ENCODE measurements around the gene IGSF23. TPM values are rescaled to one million over a fixed set of nuclear protein-coding genes. Genes with fewer than 3 reads are reported as not detected.
A peak's percentile ranks its signal among the peaks of the same experiment; 100 is the strongest.

The IGSF23 gene
- total and polyA plus RNA-seq, 2 experiments from 2014 or later = 0.63 TPM; not detected in 1

DNA sequence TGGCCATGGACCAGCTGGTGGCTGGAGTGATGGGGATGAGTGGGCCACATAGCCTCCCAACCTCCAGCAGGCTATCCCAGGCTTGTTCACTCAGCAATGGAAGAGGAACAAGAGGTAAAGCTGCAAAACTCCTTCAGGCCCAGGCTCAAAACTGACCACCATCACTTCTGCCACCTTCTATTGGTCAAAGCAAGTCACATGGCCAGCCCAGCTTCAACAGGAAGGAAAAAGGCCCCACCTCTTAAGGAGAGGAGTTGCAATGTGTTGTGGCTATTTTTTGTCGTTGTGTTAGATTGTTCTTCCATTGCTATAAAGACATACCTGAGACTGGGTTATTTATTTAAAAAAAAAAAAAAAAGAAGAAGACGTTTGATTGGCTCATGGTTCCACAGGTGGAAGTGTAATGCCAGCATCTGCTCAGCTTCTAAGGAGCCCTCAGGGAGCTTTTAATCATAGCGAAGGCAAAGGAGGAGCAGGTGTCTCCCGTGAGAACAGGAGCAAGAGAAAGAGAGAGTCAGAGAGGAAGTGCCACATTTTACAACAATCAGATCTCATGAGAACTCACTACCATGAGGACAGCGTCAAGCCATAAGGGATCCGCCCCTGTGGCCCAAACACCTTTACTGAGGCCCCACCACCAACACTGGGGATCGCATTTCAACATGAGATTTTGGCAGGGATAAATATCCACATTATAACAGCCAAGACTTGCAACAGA, 5.4 kb downstream of the IGSF23 start:
- H3K4me2 ChIP-seq (ENCODE audit: unreplicated experiment) = no peak overlapping the region
- DNase-seq = no peak

DNA sequence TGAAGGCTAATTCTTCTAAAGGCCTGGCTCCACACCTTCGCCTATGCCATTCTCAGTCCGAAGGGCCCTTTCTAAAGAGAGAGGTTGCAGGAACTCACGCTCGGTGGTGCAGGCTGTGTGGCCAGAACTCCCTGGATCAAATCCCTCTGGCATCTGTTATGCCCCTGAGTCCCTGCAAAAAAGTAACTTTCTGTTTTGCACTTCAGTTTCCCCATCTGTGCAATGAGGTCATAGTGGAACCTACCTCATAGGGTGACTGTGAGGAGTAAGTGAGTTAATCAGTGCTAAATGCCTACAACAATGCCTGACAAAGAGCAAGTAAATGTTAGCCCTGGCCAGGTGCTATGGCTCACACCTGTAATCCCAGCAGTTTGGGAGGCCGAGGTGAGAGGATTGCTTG, 7.3 kb downstream of the IGSF23 start:
- 92 to 96% methylated on average over 5 of the region's 5 CpGs for WGBS, 2 experiments (ENCODE audit: low coverage in 1 of 2, low lambda C conversion rate in 2 of 2, missing lambda C conversion rate in 2 of 2)

More for the DNA sequence above, 5.4 kb downstream of the IGSF23 start:
- Histone ChIP-seq H3F3A (ENCODE audit: insufficient read depth) (no peaks in the 10 kb centered on the region), H3K9ac (no peak overlapping the region), H3K9me2 (ENCODE audit: insufficient read depth) (no peaks in the 10 kb centered on the region), H2AFZ (no peak overlapping the region), H3K4me1 (ENCODE audit: insufficient read depth) (no peaks in the 10 kb centered on the region; the same call in 1 of the 2 replicates), H3K79me2 (ENCODE audit: insufficient read depth) (no peaks in the 10 kb centered on the region), H4K20me1 (ENCODE audit: insufficient read depth) (no peaks in the 10 kb centered on the region), H3K4me3 (no peak overlapping the region), H3K36me3 (ENCODE audit: low read depth) (no peaks in the 10 kb centered on the region), H3K9me3 (ENCODE audit: low read depth) (no peaks in the 10 kb centered on the region), H3K27me3 (replicated peaks; ENCODE audit: insufficient read depth) (no peaks in the 10 kb centered on the region), H3K27ac (no peak overlapping the region)
- TF ChIP-seq EZH2 (IDR thresholded peaks at IDR 0.05; ENCODE audit: insufficient read depth, poor library complexity, severe bottlenecking) = no peak
- no peak for TF ChIP-seq EZH2phosphoT487 (IDR thresholded peaks at IDR 0.05; ENCODE audit: insufficient read depth, low read depth)
- WGBS, 2 experiments (ENCODE audit: low coverage in 1 of 2, low lambda C conversion rate in 2 of 2, missing lambda C conversion rate in 2 of 2) = 74 to 81% methylated on average over 7 of the region's 7 CpGs
- in situ Hi-C loops (cut with MboI) = no loop called here

DNA sequence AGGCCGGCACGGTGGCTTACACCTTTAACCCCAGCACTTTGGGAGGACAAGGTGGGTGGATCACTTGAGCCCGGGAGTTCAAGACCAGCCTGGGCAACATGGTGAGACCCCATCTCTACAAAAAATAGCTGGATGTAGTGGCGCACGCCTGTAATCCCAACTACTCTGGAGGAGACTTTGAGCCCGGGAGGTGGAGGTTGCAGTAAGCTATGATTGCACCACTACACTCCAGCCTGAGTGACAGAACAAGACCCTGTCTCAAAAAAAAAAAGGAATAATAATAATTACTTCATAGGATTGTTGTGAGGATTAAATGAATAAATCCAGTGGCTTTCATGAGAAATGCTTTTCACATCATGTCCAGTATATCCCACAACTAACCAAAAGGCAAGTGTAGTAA, 8.0 kb downstream of the IGSF23 start:
- Histone ChIP-seq H3K9me2 (ENCODE audit: insufficient read depth) (no peaks in the 10 kb centered on the region), H3K4me3 (no peak overlapping the region), H3K79me2 (ENCODE audit: insufficient read depth) (no peaks in the 10 kb centered on the region), H3K4me2 (ENCODE audit: unreplicated experiment) (no peak overlapping the region), H2AFZ (no peak overlapping the region), H3K9ac (no peak overlapping the region), H3K9me3 (ENCODE audit: low read depth) (no peaks in the 10 kb centered on the region), H3K27me3 (replicated peaks; ENCODE audit: insufficient read depth) (no peaks in the 10 kb centered on the region), H3K27ac (no peak overlapping the region), H3F3A (ENCODE audit: insufficient read depth) (peaks cover 11% of the 10 kb centered on the region), H3K4me1 (ENCODE audit: insufficient read depth) (peaks cover 12% of the 10 kb centered on the region), H3K36me3 (ENCODE audit: low read depth) (no peaks in the 10 kb centered on the region), H4K20me1 (ENCODE audit: insufficient read depth) (no peaks in the 10 kb centered on the region)
- DNase-seq = no peak
- TF ChIP-seq EZH2 (IDR thresholded peaks at IDR 0.05; ENCODE audit: insufficient read depth, poor library complexity, severe bottlenecking) (no peak), EZH2phosphoT487 (IDR thresholded peaks at IDR 0.05; ENCODE audit: insufficient read depth, low read depth) (no peak)
- in situ Hi-C loops (cut with MboI) = no loop called here
- 76% methylated on average over 6 of the region's 6 CpGs for WGBS, 2 experiments (ENCODE audit: low coverage in 1 of 2, low lambda C conversion rate in 2 of 2, missing lambda C conversion rate in 2 of 2)

More for the DNA sequence above, 7.3 kb downstream of the IGSF23 start:
- peaks cover 8% of the 10 kb centered on the region for H3K4me1 ChIP-seq (ENCODE audit: insufficient read depth)
- H3F3A ChIP-seq (ENCODE audit: insufficient read depth) = peaks cover 6% of the 10 kb centered on the region
- H4K20me1 ChIP-seq (ENCODE audit: insufficient read depth) = no peaks in the 10 kb centered on the region
- H3K4me2 ChIP-seq (ENCODE audit: unreplicated experiment) = no peak overlapping the region
- H3K27me3 ChIP-seq (replicated peaks; ENCODE audit: insufficient read depth) = no peaks in the 10 kb centered on the region
- TF ChIP-seq EZH2 (IDR thresholded peaks at IDR 0.05; ENCODE audit: insufficient read depth, poor library complexity, severe bottlenecking) = no peak
- no peak for TF ChIP-seq EZH2phosphoT487 (IDR thresholded peaks at IDR 0.05; ENCODE audit: insufficient read depth, low read depth)
- H3K36me3 ChIP-seq (ENCODE audit: low read depth) = no peaks in the 10 kb centered on the region
- H3K9me2 ChIP-seq (ENCODE audit: insufficient read depth) = no peaks in the 10 kb centered on the region
- no peak overlapping the region for H3K4me3 ChIP-seq
- in situ Hi-C loops (cut with MboI) = no loop called here
- no peak overlapping the region for H3K27ac ChIP-seq
- no peaks in the 10 kb centered on the region for H3K9me3 ChIP-seq (ENCODE audit: low read depth)
- H3K79me2 ChIP-seq (ENCODE audit: insufficient read depth) = no peaks in the 10 kb centered on the region
- H3K9ac ChIP-seq = no peak overlapping the region
- no peak overlapping the region for H2AFZ ChIP-seq
- DNase-seq = peak; percentile 21

DNA sequence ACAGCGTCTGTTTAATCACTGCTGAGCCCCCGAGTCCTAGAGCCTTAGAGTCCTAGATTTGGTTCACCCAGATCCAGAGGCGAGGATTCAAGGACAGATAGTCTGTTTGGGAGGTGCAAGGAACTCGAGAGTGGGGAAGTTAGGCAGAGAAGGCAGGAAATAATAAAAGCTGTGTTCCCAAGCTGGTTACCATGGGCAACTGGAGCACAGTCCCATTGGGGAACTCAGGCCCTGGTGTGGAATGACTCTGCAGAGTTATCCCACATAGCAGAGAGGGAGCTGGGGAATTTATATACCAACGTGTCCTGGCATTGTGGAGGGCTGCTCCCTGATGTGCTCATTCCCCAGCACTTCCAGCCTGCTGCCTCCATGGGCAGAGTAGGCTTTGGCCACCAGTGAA, 9.7 kb downstream of the IGSF23 start:
- no peak for TF ChIP-seq EZH2 (IDR thresholded peaks at IDR 0.05; ENCODE audit: insufficient read depth, poor library complexity, severe bottlenecking)
- no peak for TF ChIP-seq EZH2phosphoT487 (IDR thresholded peaks at IDR 0.05; ENCODE audit: insufficient read depth, low read depth)
- in situ Hi-C loops (cut with MboI) = no loop called here
- Histone ChIP-seq H3K9me2 (ENCODE audit: insufficient read depth) (no peaks in the 10 kb centered on the region), H3K27me3 (replicated peaks; ENCODE audit: insufficient read depth) (no peaks in the 10 kb centered on the region), H3K9ac (no peak overlapping the region), H3K27ac (no peak overlapping the region), H3F3A (ENCODE audit: insufficient read depth) (peaks cover 17% of the 10 kb centered on the region), H3K4me2 (ENCODE audit: unreplicated experiment) (no peak overlapping the region), H3K9me3 (ENCODE audit: low read depth) (no peaks in the 10 kb centered on the region), H3K4me3 (no peak overlapping the region), H3K4me1 (ENCODE audit: insufficient read depth) (peaks cover 20% of the 10 kb centered on the region), H3K36me3 (ENCODE audit: low read depth) (no peaks in the 10 kb centered on the region), H3K79me2 (ENCODE audit: insufficient read depth) (no peaks in the 10 kb centered on the region), H2AFZ (no peak overlapping the region), H4K20me1 (ENCODE audit: insufficient read depth) (no peaks in the 10 kb centered on the region)
- peak; percentile 59 for DNase-seq
- 52 to 60% methylated on average over 5 of the region's 5 CpGs for whole genome bisulfite sequencing, 2 experiments (ENCODE audit: low coverage in 1 of 2, low lambda C conversion rate in 2 of 2, missing lambda C conversion rate in 2 of 2)

Data from GM23248 (cell line).